Measurements from ENCODE around the gene SPRN.

The SPRN gene

DNA sequence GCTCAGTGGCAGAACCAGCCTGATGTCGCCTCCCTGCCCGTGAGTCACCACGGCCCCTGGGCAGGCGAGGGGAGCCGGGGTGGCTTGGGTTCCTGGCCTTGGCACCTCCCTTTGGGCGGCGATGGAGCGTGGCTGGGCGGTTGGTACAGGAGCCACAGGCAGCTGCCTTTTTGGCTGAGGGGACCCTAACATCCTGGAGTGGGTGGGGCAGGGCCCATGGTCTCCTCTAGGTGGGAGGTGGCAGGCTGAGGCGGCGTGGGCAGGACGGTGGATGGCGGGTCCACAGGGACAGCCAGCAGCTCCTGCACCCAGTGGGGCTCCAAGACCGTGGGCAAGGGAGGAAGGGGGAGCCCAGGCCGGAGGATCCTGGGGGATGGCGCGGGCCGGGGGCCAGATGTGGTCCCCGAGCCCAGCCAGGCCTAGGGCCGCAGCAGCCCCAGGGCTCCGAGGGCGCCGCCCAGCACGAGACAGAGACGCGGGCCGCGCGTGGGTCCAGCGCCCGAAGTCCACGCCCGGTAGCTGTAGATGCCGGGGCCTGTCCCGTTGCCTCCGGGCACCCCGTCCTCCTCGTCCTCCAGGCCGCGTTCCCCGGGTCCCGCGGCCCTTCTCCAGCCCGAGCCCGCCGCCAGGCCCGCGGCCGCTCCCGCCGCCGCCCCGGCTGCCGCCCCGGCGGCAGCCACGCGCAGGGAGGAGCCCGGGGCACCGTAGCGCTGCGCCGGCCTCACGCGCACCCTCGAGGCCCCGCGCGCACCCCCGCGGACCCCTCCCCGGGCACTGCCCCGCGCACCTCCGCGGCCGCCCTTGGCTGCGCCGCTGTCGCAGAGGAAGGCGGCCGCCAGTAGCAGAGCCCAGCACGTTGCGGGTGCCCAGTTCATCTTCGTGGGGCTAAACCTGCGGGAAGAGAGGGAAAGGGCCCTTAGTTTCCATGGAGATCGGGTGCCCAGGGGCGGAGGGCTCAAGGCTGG is 1.3 kb downstream of the SPRN start:
- TF ChIP-seq EZH2 (optimal IDR thresholded peaks at IDR 0.05; ENCODE audit: low read depth, low read length) (no peak), EZH2phosphoT487 (IDR thresholded peaks at IDR 0.05; ENCODE audit: low read length) (no peak)
- TF ChIP-seq, protein P1, sequence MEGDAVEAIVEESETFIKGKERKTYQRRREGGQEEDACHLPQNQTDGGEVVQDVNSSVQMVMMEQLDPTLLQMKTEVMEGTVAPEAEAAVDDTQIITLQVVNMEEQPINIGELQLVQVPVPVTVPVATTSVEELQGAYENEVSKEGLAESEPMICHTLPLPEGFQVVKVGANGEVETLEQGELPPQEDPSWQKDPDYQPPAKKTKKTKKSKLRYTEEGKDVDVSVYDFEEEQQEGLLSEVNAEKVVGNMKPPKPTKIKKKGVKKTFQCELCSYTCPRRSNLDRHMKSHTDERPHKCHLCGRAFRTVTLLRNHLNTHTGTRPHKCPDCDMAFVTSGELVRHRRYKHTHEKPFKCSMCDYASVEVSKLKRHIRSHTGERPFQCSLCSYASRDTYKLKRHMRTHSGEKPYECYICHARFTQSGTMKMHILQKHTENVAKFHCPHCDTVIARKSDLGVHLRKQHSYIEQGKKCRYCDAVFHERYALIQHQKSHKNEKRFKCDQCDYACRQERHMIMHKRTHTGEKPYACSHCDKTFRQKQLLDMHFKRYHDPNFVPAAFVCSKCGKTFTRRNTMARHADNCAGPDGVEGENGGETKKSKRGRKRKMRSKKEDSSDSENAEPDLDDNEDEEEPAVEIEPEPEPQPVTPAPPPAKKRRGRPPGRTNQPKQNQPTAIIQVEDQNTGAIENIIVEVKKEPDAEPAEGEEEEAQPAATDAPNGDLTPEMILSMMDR (IDR thresholded peaks at IDR 0.05; ENCODE audit: low read length): no peak
- Histone ChIP-seq H3F3A (ENCODE audit: insufficient read depth, low read length) (no peaks in the 10 kb centered on the region), H3K27ac (ENCODE audit: low read length) (no peak overlapping the region), H3K4me2 (ENCODE audit: low read depth, low read length) (no peak overlapping the region), H3K4me1 (ENCODE audit: low read length) (no peaks in the 10 kb centered on the region), H3K4me3 (ENCODE audit: low read length) (no peak overlapping the region), H3K9me3 (replicated peaks; ENCODE audit: insufficient read depth, low read length) (no peaks in the 10 kb centered on the region), H3K27me3 (replicated peaks; ENCODE audit: insufficient read depth, low read length) (no peaks in the 10 kb centered on the region), H3K9me2 (replicated peaks; ENCODE audit: insufficient read depth, low read length) (no peaks in the 10 kb centered on the region), H3K36me3 (replicated peaks; ENCODE audit: insufficient read depth, low read length) (no peaks in the 10 kb centered on the region), H3K9ac (ENCODE audit: low read length) (no peak overlapping the region), H2AFZ (ENCODE audit: low read length) (no peak overlapping the region), H3K79me2 (ENCODE audit: low read length) (no peaks in the 10 kb centered on the region), H4K20me1 (ENCODE audit: insufficient read depth, low read length) (no peaks in the 10 kb centered on the region)
- no peak for DNase-seq

DNA sequence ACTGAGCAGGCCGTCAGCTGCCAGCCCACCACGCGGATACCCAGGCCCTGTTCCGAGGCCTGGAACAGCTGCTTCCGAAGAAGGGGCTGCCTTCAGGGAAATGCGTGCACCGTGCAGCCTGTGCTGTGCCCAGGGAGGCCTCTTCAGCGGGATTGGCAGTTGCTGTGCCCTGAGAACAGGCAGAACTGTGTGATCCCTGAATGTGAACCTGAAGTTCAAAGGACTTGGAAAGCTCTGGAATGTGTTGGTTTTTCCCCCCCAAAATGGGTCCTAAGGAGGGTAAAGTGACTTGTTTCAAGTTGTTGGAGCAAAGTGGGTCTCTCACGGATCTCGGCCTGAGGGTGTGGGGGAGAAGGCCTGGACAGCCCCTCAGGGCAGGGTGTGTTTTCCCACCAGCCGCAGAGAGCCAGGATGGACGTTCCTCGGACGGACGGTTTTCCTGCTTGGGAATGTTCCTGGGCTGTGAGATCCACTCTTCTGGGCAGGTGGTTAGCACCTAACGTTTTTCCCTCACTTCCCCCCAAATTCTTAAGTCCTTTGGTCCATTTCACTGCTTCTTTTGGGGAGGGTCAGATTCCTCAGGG is 2.1 kb downstream of the SPRN start:
- H3K27ac ChIP-seq (ENCODE audit: low read length): no peak overlapping the region
- H3K79me2 ChIP-seq (ENCODE audit: low read length): no peaks in the 10 kb centered on the region
- no peak overlapping the region for H3K9ac ChIP-seq (ENCODE audit: low read length)
- H3K27me3 ChIP-seq (replicated peaks; ENCODE audit: insufficient read depth, low read length): no peaks in the 10 kb centered on the region
- H3K4me1 ChIP-seq (ENCODE audit: low read length): no peaks in the 10 kb centered on the region
- no peaks in the 10 kb centered on the region for H3F3A ChIP-seq (ENCODE audit: insufficient read depth, low read length)
- H3K36me3 ChIP-seq (replicated peaks; ENCODE audit: insufficient read depth, low read length): no peaks in the 10 kb centered on the region
- H2AFZ ChIP-seq (ENCODE audit: low read length): no peak overlapping the region
- no peak overlapping the region for H3K4me2 ChIP-seq (ENCODE audit: low read depth, low read length)
- no peaks in the 10 kb centered on the region for H3K9me2 ChIP-seq (replicated peaks; ENCODE audit: insufficient read depth, low read length)
- H4K20me1 ChIP-seq (ENCODE audit: insufficient read depth, low read length): no peaks in the 10 kb centered on the region
- H3K4me3 ChIP-seq (ENCODE audit: low read length): no peak overlapping the region
- TF ChIP-seq EZH2 (optimal IDR thresholded peaks at IDR 0.05; ENCODE audit: low read depth, low read length) (no peak), EZH2phosphoT487 (IDR thresholded peaks at IDR 0.05; ENCODE audit: low read length) (no peak)
- TF ChIP-seq, protein P1 (IDR thresholded peaks at IDR 0.05; ENCODE audit: low read length): no peak
- DNase-seq: no peak
- no peaks in the 10 kb centered on the region for H3K9me3 ChIP-seq (replicated peaks; ENCODE audit: insufficient read depth, low read length)

DNA sequence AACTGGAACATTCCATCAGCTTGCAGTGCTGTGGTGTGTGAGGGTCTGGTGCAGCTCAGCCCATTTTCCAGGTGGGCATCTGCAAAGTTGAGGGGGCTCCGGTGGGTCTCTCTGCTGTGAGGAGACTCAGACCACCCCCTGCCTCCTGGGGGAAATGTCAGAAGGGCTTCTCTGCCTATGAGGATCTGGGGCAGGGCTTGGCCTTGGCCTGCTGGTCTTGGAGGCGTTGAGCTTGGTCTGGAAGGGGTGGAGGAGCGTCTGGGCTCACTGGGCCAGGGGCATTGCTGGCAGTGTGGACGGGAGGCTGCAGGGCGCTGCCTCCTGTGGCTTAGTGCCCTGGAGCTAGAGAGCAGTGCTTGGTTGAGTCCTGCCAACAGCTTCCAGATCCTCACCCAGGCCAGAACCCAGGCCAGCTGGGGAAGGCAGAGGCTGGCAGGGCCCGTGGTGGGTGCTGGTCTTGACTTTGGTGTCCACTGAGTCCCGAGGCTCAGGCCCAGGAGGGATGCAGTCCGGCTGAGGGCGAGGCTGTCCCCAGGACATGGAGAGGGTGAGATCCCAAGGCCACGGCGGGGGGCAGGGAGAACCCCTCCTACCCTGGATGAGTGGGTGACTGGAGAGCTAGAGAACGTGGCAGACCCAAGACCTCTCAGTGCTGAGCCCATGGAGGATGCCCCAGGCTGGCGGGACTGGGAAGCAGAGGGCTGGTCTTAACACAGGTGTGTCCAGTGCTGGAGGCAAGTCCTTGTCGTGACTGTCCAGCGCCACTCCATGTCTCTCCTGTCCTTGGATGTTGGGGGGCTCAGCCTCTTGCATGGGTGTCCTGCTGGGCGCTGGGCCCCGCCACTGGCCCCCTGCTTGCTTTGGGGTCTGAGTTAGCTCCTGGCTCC is 2.8 kb downstream of the SPRN start:
- no peak overlapping the region for H3K27ac ChIP-seq (ENCODE audit: low read length)
- H2AFZ ChIP-seq (ENCODE audit: low read length): no peak overlapping the region
- no peaks in the 10 kb centered on the region for H3K9me2 ChIP-seq (replicated peaks; ENCODE audit: insufficient read depth, low read length)
- no peaks in the 10 kb centered on the region for H3F3A ChIP-seq (ENCODE audit: insufficient read depth, low read length)
- H3K4me1 ChIP-seq (ENCODE audit: low read length): no peaks in the 10 kb centered on the region
- no peak for DNase-seq
- no peaks in the 10 kb centered on the region for H3K27me3 ChIP-seq (replicated peaks; ENCODE audit: insufficient read depth, low read length)
- no peak overlapping the region for H3K4me3 ChIP-seq (ENCODE audit: low read length)
- no peak overlapping the region for H3K9ac ChIP-seq (ENCODE audit: low read length)
- no peaks in the 10 kb centered on the region for H3K9me3 ChIP-seq (replicated peaks; ENCODE audit: insufficient read depth, low read length)
- H3K4me2 ChIP-seq (ENCODE audit: low read depth, low read length): no peak overlapping the region
- no peaks in the 10 kb centered on the region for H4K20me1 ChIP-seq (ENCODE audit: insufficient read depth, low read length)
- H3K36me3 ChIP-seq (replicated peaks; ENCODE audit: insufficient read depth, low read length): no peaks in the 10 kb centered on the region
- TF ChIP-seq, protein P1 (IDR thresholded peaks at IDR 0.05; ENCODE audit: low read length): no peak
- no peak for TF ChIP-seq EZH2 (optimal IDR thresholded peaks at IDR 0.05; ENCODE audit: low read depth, low read length)
- no peak for TF ChIP-seq EZH2phosphoT487 (IDR thresholded peaks at IDR 0.05; ENCODE audit: low read length)
- H3K79me2 ChIP-seq (ENCODE audit: low read length): no peaks in the 10 kb centered on the region
